CD4-positive, alpha-beta T cell (primary cell): ENCODE data around the gene HLF. TPM values are rescaled to one million over a fixed set of nuclear protein-coding genes. Genes with fewer than 3 reads are reported as not detected.
A peak's percentile ranks its signal among the peaks of the same experiment; 100 is the strongest.

Experiments
- ATAC-seq: fragments of 200-7000 bp; cut with Tn5 transposase; one replicate; pipeline ENCODE4 v1.10.0; 2022; ENCODE audit warnings: mild to moderate bottlenecking; ENCODE audit not compliant: poor library complexity
- CTCF ChIA-PET: fragments of 350-600 bp; sonication (Branson Sonifier 250); formaldehyde crosslinking; loops from one replicate; lab custom pipeline; 2021; ENCODE audit warnings: antibody characterized with exemption, inconsistent platforms; lab: Charles Lee
- POLR2A ChIA-PET: fragments of 350-600 bp; sonication (Branson Sonifier 250); formaldehyde crosslinking; loops from one replicate; lab custom pipeline; 2021; ENCODE audit warnings: antibody characterized with exemption, inconsistent platforms; lab: Charles Lee
- DNase-seq, 14 experiments: peaks; one replicate each; pipeline ENCODE4 v3.0.0-alpha.2; 2013 to 2020; ENCODE audit warnings: mixed read lengths in 2 of 14
- H3K27ac ChIP-seq, 2 donors: one replicate each; pipeline versions ENCODE4 v1.5.1 to v1.7.0; 2013; ENCODE audit warnings: low read length in 2 of 2, low read depth in 1 of 2, mild to moderate bottlenecking in 1 of 2
- H3K27me3 ChIP-seq, 2 experiments: 1 replicate in 1 of 2; 2 replicates in 1 of 2; pipeline versions ENCODE4 v1.6.1 to v1.7.0; 2013; ENCODE audit warnings: low read length in 2 of 2, control low read depth in 1 of 2, mild to moderate bottlenecking in 1 of 2, moderate library complexity in 1 of 2; ENCODE audit not compliant: insufficient read depth in 2 of 2, control insufficient read depth in 1 of 2
- H3K36me3 ChIP-seq: one replicate; pipeline ENCODE4 v1.6.1; 2013; ENCODE audit warnings: low read length, control low read depth; ENCODE audit not compliant: insufficient read depth
- H3K4me1 ChIP-seq: one replicate; pipeline ENCODE4 v1.6.1; 2013; ENCODE audit warnings: low read length, control low read depth; ENCODE audit not compliant: insufficient read depth
- H3K4me3 ChIP-seq: one replicate; pipeline ENCODE4 v1.5.1; 2013; ENCODE audit warnings: mild to moderate bottlenecking, low read length, moderate library complexity
- H3K9me3 ChIP-seq, 2 experiments: 1 replicate in 1 of 2; 2 replicates in 1 of 2; pipeline versions ENCODE4 v1.6.1 to v1.7.0; 2013; ENCODE audit warnings: low read length in 2 of 2, mild to moderate bottlenecking in 2 of 2, control low read depth in 1 of 2, moderate library complexity in 1 of 2; ENCODE audit not compliant: control insufficient read depth in 1 of 2, insufficient read depth in 1 of 2
- H3K27ac Mint-ChIP-seq: one replicate; pipeline ENCODE4 v1.8.0; 2020; ENCODE audit warnings: mixed read lengths
- H3K27me3 Mint-ChIP-seq: one replicate; pipeline ENCODE4 v1.8.0; 2021; ENCODE audit warnings: mixed read lengths
- H3K36me3 Mint-ChIP-seq: one replicate; pipeline ENCODE4 v1.8.0; 2021; ENCODE audit warnings: low read depth, mixed read lengths
- H3K4me1 Mint-ChIP-seq: one replicate; pipeline ENCODE4 v1.8.0; 2021; ENCODE audit warnings: low read depth, mixed read lengths
- H3K4me3 Mint-ChIP-seq: one replicate; pipeline ENCODE4 v1.8.0; 2020; ENCODE audit warnings: mild to moderate bottlenecking, mixed read lengths
- H3K9me3 Mint-ChIP-seq: one replicate; pipeline ENCODE4 v1.8.0; 2020; ENCODE audit warnings: mixed read lengths
- intact Hi-C, 2 experiments: fragments of 100-400 bp; cut with DNase I in 1 of 2; cut with micrococcal nuclease in 1 of 2; formaldehyde crosslinking; loops; one replicate each; pipeline versions ENCODE4 v1.15.1 to v1.9.0; 2023 to 2025; cut with DNase I, micrococcal nuclease
- total RNA-seq, 174 experiments: library from RNA in 2 of 174; stranded (reverse) in 2 of 174; gene quantifications; one replicate each; pipeline ENCODE4 v1.2.3 and lab custom pipeline; 2021 to 2026
- TF ChIP-seq, protein P1 (sequence below): fragments of 200-600 bp; IDR thresholded peaks from one replicate; pipeline ENCODE4 v1.8.0; 2022; ENCODE audit warnings: antibody characterized with exemption, mild to moderate bottlenecking

Gene HLF
- total RNA-seq, 2 experiments from 2014 or later: 4.3 to 4.9 TPM

DNA sequence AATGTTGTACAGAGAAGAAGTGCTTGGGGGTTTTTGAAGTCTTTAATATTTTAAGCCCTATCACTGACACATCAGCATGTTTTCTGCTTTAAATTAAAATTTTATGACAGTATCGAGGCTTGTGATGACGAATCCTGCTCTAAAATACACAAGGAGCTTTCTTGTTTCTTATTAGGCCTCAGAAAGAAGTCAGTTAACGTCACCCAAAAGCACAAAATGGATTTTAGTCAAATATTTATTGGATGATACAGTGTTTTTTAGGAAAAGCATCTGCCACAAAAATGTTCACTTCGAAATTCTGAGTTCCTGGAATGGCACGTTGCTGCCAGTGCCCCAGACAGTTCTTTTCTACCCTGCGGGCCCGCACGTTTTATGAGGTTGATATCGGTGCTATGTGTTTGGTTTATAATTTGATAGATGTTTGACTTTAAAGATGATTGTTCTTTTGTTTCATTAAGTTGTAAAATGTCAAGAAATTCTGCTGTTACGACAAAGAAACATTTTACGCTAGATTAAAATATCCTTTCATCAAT lies 57.8 kb downstream of the HLF start:
- H3K27ac ChIP-seq: no peak overlapping the region
- ATAC-seq: no peak
- intact Hi-C loops: no loop called here
- H3K4me3 ChIP-seq: no peak overlapping the region
- no peak overlapping the region for H3K27ac Mint-ChIP-seq
- H3K9me3 Mint-ChIP-seq: no peaks in the 10 kb centered on the region
- no peaks in the 10 kb centered on the region for H3K9me3 ChIP-seq
- H3K27me3 Mint-ChIP-seq: no peaks in the 10 kb centered on the region
- ChIA-PET CTCF (no interaction called here), POLR2A (no interaction called here)
- H3K4me1 Mint-ChIP-seq: no peaks in the 10 kb centered on the region
- TF ChIP-seq, protein P1, sequence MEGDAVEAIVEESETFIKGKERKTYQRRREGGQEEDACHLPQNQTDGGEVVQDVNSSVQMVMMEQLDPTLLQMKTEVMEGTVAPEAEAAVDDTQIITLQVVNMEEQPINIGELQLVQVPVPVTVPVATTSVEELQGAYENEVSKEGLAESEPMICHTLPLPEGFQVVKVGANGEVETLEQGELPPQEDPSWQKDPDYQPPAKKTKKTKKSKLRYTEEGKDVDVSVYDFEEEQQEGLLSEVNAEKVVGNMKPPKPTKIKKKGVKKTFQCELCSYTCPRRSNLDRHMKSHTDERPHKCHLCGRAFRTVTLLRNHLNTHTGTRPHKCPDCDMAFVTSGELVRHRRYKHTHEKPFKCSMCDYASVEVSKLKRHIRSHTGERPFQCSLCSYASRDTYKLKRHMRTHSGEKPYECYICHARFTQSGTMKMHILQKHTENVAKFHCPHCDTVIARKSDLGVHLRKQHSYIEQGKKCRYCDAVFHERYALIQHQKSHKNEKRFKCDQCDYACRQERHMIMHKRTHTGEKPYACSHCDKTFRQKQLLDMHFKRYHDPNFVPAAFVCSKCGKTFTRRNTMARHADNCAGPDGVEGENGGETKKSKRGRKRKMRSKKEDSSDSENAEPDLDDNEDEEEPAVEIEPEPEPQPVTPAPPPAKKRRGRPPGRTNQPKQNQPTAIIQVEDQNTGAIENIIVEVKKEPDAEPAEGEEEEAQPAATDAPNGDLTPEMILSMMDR: no peak
- H3K4me1 ChIP-seq: no peaks in the 10 kb centered on the region
- no peak for DNase-seq
- no peaks in the 10 kb centered on the region for H3K36me3 ChIP-seq
- H3K36me3 Mint-ChIP-seq: no peaks in the 10 kb centered on the region
- no peak overlapping the region for H3K4me3 Mint-ChIP-seq
- no peaks in the 10 kb centered on the region for H3K27me3 ChIP-seq

DNA sequence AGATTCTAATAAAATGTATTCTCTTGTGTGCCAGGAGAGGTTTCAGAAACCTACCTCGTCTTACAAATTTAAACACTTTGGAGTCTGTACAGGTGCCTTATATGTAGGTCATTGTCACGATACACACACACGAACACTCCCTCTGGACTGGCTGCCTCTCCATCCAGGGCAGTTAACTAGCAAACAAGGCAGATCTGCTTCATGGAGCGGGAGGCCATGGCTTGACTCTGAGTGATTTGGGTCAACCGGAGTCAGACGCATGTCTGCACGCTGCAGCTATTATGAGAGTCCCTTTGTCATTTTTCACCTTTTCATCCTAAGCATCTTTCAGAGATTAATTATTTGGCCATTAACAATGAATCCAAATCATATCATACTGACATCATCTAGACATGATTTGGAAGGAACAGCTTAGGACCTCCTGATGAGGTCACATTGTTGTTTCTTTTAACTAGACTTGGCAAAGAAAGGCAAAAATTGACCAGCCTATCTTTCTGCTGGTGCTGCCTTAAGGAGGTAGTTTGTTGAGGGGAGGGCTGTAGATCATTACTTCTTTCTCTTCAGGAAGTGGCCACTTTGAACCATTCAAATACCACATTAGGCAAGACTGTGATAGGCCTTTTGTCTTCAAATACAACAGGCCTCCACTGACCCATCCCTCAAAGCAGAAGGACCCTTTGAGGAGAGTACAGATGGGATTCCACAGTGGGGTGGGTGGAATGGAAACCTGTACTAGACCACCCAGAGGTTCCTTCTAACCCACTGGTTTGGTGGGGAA lies 58.9 kb downstream of the HLF start:
- Histone ChIP-seq H3K9me3 (no peaks in the 10 kb centered on the region), H3K27me3 (no peaks in the 10 kb centered on the region), H3K36me3 (no peaks in the 10 kb centered on the region), H3K4me3 (no peak overlapping the region), H3K4me1 (no peaks in the 10 kb centered on the region), H3K27ac (no peak overlapping the region)
- POLR2A ChIA-PET: no interaction called here
- H3K27me3 Mint-ChIP-seq: no peaks in the 10 kb centered on the region
- CTCF ChIA-PET: no interaction called here
- ATAC-seq (no peak), DNase-seq (no peak)
- intact Hi-C loops: no loop called here
- TF ChIP-seq, protein P1: no peak
- H3K36me3 Mint-ChIP-seq: no peaks in the 10 kb centered on the region
- no peak overlapping the region for H3K27ac Mint-ChIP-seq
- H3K9me3 Mint-ChIP-seq: no peaks in the 10 kb centered on the region
- no peaks in the 10 kb centered on the region for H3K4me1 Mint-ChIP-seq
- H3K4me3 Mint-ChIP-seq: no peak overlapping the region

- H3K27ac ChIP-seq: no peak overlapping the region
- no peak overlapping the region for H3K27ac Mint-ChIP-seq
Measured at GRCh38 chr17:55324296-55324978, 59.7 kb downstream of the HLF start.

More at GRCh38 chr17:55324296-55324978, 59.7 kb downstream of the HLF start:
- no peaks in the 10 kb centered on the region for H3K27me3 ChIP-seq
- Mint-ChIP-seq H3K9me3 (no peaks in the 10 kb centered on the region), H3K36me3 (no peaks in the 10 kb centered on the region), H3K4me3 (no peak overlapping the region), H3K27me3 (no peaks in the 10 kb centered on the region), H3K4me1 (no peaks in the 10 kb centered on the region)
- DNase-seq: peak in 3 of 14 experiments; percentile 13 to 34 (median 26)
- no peaks in the 10 kb centered on the region for H3K36me3 ChIP-seq
- no peak for ATAC-seq
- ChIA-PET CTCF (no interaction called here), POLR2A (no interaction called here)
- intact Hi-C loops: no loop called here
- TF ChIP-seq, protein P1: no peak
- H3K4me3 ChIP-seq: no peak overlapping the region
- H3K4me1 ChIP-seq: no peaks in the 10 kb centered on the region
- H3K9me3 ChIP-seq: no peaks in the 10 kb centered on the region
